Measurements from ENCODE around the gene MRTO4.

DNA sequence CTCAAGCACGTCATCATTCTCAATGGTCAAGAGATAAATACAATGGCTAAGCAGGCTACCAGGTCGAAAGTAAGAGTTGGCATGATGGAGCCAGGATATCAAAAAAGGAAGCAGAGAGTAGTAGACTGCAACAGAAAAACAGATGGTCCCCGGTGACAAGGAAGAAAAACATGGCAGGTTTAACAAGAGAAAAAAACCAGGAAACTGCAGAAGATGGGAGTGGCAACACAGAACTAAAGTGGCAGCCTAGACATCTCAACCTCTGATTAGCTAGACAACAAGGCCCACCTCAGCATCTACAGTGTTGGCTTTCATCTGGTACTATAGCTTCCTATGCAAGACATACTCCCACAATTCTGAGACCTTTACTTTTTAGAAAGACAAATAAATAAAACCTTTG is 44.7 kb upstream of the MRTO4 start:
- TF ChIP-seq, protein P1, sequence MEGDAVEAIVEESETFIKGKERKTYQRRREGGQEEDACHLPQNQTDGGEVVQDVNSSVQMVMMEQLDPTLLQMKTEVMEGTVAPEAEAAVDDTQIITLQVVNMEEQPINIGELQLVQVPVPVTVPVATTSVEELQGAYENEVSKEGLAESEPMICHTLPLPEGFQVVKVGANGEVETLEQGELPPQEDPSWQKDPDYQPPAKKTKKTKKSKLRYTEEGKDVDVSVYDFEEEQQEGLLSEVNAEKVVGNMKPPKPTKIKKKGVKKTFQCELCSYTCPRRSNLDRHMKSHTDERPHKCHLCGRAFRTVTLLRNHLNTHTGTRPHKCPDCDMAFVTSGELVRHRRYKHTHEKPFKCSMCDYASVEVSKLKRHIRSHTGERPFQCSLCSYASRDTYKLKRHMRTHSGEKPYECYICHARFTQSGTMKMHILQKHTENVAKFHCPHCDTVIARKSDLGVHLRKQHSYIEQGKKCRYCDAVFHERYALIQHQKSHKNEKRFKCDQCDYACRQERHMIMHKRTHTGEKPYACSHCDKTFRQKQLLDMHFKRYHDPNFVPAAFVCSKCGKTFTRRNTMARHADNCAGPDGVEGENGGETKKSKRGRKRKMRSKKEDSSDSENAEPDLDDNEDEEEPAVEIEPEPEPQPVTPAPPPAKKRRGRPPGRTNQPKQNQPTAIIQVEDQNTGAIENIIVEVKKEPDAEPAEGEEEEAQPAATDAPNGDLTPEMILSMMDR (IDR thresholded peaks at IDR 0.05; ENCODE audit: low read depth, low read length): no peak
- TF ChIP-seq EZH2phosphoT487 (IDR thresholded peaks at IDR 0.05; ENCODE audit: low read depth): no peak
